Neutrophil (primary cell): ENCODE measurements around the gene ATAT1.

ENCODE experiments used
- H3K27ac ChIP-seq: fragments of 200-600 bp; sonication (generic); 2 replicates; pipeline ENCODE4 v1.5.1; 2016; ENCODE audit warnings: mild to moderate bottlenecking, moderate library complexity
- H3K27me3 ChIP-seq: fragments of 200-600 bp; sonication (generic); 2 replicates; pipeline ENCODE4 v1.6.0; 2016; ENCODE audit warnings: mild to moderate bottlenecking
- H3K36me3 ChIP-seq: fragments of 200-600 bp; sonication (generic); 2 replicates; pipeline ENCODE4 v1.5.1; 2017
- H3K4me1 ChIP-seq, 2 experiments: fragments of 200-600 bp in 1 of 2; sonication (generic) in 1 of 2; 1 replicate in 1 of 2; 2 replicates in 1 of 2; pipeline versions ENCODE4 v1.5.1 to v1.6.1; 2013 to 2016; ENCODE audit warnings: low read depth in 1 of 2, low read length in 1 of 2, mild to moderate bottlenecking in 1 of 2, moderate library complexity in 1 of 2; ENCODE audit not compliant: control insufficient read depth in 1 of 2, insufficient read depth in 1 of 2
- H3K4me3 ChIP-seq, 2 experiments: fragments of 200-600 bp in 1 of 2; sonication (generic) in 1 of 2; 1 replicate in 1 of 2; 2 replicates in 1 of 2; pipeline ENCODE4 v1.5.1; 2013 to 2016; ENCODE audit warnings: low read depth in 1 of 2, low read length in 1 of 2, mild to moderate bottlenecking in 1 of 2, moderate library complexity in 1 of 2
- H3K9me3 ChIP-seq: fragments of 200-600 bp; sonication (generic); 2 replicates; pipeline ENCODE4 v1.5.1; 2016
- TF ChIP-seq, protein P1 (sequence below): fragments of 200-600 bp; sonication (generic); IDR thresholded peaks from 2 replicates; pipeline ENCODE4 v1.5.1; 2016; ENCODE audit warnings: antibody characterized with exemption

ATAT1 gene

DNA sequence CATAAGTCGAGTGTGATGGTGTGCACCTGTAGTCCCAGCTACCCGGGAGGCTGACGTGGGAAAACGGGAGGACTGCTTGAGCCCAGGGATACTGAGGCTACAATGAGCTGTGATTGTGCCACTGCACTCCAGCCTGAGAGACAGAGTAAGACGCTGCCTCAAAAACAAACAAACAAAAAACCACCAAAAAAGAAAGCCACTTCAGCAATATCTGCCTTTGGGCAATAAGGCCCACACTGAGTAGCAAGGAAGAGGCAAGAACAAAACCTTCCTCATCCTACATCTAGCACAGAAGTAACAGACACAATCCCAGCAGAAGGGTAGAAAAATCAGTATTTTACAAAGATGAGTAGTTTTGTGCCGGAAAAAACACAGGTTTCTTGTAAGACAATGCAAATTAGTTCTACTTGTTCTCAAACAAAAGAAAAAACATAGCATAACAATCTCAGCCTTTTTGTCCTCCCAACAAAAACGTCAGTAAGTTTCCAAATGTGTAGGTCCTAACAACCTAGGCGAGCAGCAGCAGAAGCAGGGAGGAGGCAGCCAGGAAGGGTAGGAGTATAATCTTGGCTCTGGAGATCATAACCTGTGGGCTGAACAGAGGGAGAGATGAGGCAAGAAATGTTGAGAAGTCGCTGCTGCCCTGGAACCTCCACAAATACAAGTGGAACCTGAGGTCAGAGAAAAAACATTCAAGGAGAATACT is 15.4 kb upstream of the ATAT1 start:
- Histone ChIP-seq H3K4me3 (no peak overlapping the region), H3K27ac (peak overlapping the region; percentile 98), H3K9me3 (no peaks in the 10 kb centered on the region), H3K36me3 (peaks cover 42% of the 10 kb centered on the region), H3K27me3 (no peaks in the 10 kb centered on the region), H3K4me1 (peaks cover 42 to 45% of the 10 kb centered on the region in 2 experiments)
- TF ChIP-seq, protein P1, sequence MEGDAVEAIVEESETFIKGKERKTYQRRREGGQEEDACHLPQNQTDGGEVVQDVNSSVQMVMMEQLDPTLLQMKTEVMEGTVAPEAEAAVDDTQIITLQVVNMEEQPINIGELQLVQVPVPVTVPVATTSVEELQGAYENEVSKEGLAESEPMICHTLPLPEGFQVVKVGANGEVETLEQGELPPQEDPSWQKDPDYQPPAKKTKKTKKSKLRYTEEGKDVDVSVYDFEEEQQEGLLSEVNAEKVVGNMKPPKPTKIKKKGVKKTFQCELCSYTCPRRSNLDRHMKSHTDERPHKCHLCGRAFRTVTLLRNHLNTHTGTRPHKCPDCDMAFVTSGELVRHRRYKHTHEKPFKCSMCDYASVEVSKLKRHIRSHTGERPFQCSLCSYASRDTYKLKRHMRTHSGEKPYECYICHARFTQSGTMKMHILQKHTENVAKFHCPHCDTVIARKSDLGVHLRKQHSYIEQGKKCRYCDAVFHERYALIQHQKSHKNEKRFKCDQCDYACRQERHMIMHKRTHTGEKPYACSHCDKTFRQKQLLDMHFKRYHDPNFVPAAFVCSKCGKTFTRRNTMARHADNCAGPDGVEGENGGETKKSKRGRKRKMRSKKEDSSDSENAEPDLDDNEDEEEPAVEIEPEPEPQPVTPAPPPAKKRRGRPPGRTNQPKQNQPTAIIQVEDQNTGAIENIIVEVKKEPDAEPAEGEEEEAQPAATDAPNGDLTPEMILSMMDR, result no peak

DNA sequence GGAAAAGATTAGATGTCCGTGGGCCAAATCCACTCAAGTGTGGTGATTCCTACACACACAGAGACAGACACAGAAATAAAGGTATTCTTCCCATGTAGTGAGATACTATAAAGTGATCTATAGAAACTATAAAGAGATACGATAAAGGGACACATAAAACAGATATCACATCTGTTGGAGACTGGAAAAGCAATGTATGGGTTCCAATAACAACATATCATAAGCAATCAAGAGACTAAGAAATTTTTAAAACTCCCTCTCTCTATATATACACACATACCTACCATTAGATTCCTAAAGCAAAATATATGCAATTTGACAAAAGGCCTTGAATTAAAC is 14.8 kb upstream of the ATAT1 start:
- peak overlapping the region; percentile 98 for H3K27ac ChIP-seq
- H3K9me3 ChIP-seq, result no peaks in the 10 kb centered on the region

GRCh38 chr6:30612213-30612612 is 14.5 kb upstream of the ATAT1 start:
- Histone ChIP-seq H3K27ac (peak overlapping the region; percentile 98), H3K36me3 (peaks cover 41% of the 10 kb centered on the region), H3K27me3 (no peaks in the 10 kb centered on the region), H3K9me3 (no peaks in the 10 kb centered on the region), H3K4me1 (peaks cover 35 to 36% of the 10 kb centered on the region in 2 experiments), H3K4me3 (no peak overlapping the region)
- TF ChIP-seq, protein P1, result no peak

More for the DNA sequence above, 14.8 kb upstream of the ATAT1 start:
- TF ChIP-seq, protein P1, result no peak
- H3K4me3 ChIP-seq, result no peak overlapping the region
- H3K4me1 ChIP-seq, result peaks cover 37 to 40% of the 10 kb centered on the region in 2 experiments
- peaks cover 42% of the 10 kb centered on the region for H3K36me3 ChIP-seq
- no peaks in the 10 kb centered on the region for H3K27me3 ChIP-seq

DNA sequence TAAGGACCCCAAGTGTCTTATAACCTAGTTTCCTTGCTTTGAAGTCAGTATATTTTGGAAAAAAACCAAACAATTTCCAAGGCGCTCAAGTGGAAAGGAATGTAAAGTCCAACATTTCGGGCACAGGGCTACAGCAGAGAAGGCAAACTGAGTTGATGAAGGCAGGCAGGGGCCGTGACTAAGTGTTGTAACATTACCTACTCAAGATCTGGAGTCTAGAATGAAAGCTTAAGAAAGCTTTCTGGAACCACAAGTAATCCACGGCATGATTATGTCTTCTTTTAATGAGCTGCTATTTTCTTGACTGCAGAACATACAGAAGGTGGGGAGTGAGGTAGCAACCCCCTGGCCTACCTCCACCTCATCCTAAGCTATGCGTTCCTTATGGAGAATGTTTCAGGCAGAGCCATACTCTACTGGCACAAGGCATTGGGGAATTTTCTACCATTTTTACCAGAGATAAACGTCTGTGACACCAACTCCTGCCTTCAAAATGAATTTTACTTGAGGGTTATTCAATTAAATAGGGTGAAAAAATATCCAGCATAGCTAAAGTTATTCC is 13.9 kb upstream of the ATAT1 start:
- H3K4me3 ChIP-seq, result no peak overlapping the region
- H3K36me3 ChIP-seq, result peaks cover 36% of the 10 kb centered on the region
- no peaks in the 10 kb centered on the region for H3K9me3 ChIP-seq
- H3K27me3 ChIP-seq, result no peaks in the 10 kb centered on the region
- H3K27ac ChIP-seq, result peak overlapping the region; percentile 98
- TF ChIP-seq, protein P1, result no peak
- peaks cover 32 to 35% of the 10 kb centered on the region in 2 experiments for H3K4me1 ChIP-seq

- peak overlapping the region; percentile 98 for H3K27ac ChIP-seq
- no peaks in the 10 kb centered on the region for H3K9me3 ChIP-seq
- no peaks in the 10 kb centered on the region for H3K27me3 ChIP-seq
- TF ChIP-seq, protein P1, result no peak
- peaks cover 38 to 42% of the 10 kb centered on the region in 2 experiments for H3K4me1 ChIP-seq
- H3K36me3 ChIP-seq, result peaks cover 29% of the 10 kb centered on the region
- peak overlapping the region; percentile 82 to 92 for H3K4me3 ChIP-seq
These were observed 13.2 kb upstream of the ATAT1 start for GRCh38 chr6:30613251-30614043.
